ENCODE measurements around the gene EFNB1. TPM values are rescaled to one million over a fixed set of nuclear protein-coding genes. Genes with fewer than 3 reads are reported as not detected.
"Not testable (repeated sequence)": the region's sequence is repeated elsewhere in the genome, so short reads cannot be mapped to it uniquely, and the experiment has no call there.

Gene EFNB1
- total RNA-seq, 2 donors from 2014 or later = 19.9 to 40.1 TPM

- intact Hi-C loops (cut with DNase I) = no loop called here
- Histone ChIP-seq H3K36me3 (no peaks in the 10 kb centered on the region), H3K4me1 (replicated peaks) (no peaks in the 10 kb centered on the region), H3K27me3 (replicated peaks; ENCODE audit: insufficient read depth) (no peaks in the 10 kb centered on the region), H3K27ac (no peak overlapping the region), H3K9me3 (no peaks in the 10 kb centered on the region), H3K4me3 (no peak overlapping the region)
- WGBS = 48% methylated on average over 4 of the region's 4 CpGs
- no peak for TF ChIP-seq POLR2AphosphoS5 (IDR thresholded peaks at IDR 0.05)
- TF ChIP-seq POLR2A (IDR thresholded peaks at IDR 0.05) = no peak
- no peak for TF ChIP-seq CTCF (IDR thresholded peaks at IDR 0.05)
- DNase-seq (ENCODE audit: low spot score) = no peak
These were observed 34.4 kb upstream of the EFNB1 start for GRCh38 chrX:68794461-68794860.

- DNase-seq (ENCODE audit: low spot score) = no peak
- 87% methylated on average over 3 of the region's 3 CpGs for WGBS
- no peaks in the 10 kb centered on the region for H3K4me1 ChIP-seq (replicated peaks)
These were observed 33.1 kb upstream of the EFNB1 start for GRCh38 chrX:68795741-68796140.

GRCh38 chrX:68798400-68798799, 30.4 kb upstream of the EFNB1 start:
- intact Hi-C loops (cut with DNase I); H3K4me3 ChIP-seq; H3K27ac ChIP-seq; H3K27me3 ChIP-seq (replicated peaks; ENCODE audit: insufficient read depth); DNase-seq (ENCODE audit: low spot score); H3K4me1 ChIP-seq (replicated peaks); H3K36me3 ChIP-seq; H3K9me3 ChIP-seq: not testable (repeated sequence)

More at GRCh38 chrX:68795741-68796140, 33.1 kb upstream of the EFNB1 start:
- TF ChIP-seq POLR2A (IDR thresholded peaks at IDR 0.05) (no peak), POLR2AphosphoS5 (IDR thresholded peaks at IDR 0.05) (no peak), CTCF (IDR thresholded peaks at IDR 0.05) (no peak)
- intact Hi-C loops (cut with DNase I) = no loop called here
- Histone ChIP-seq H3K9me3 (no peaks in the 10 kb centered on the region), H3K4me3 (no peak overlapping the region), H3K36me3 (no peaks in the 10 kb centered on the region), H3K27me3 (replicated peaks; ENCODE audit: insufficient read depth) (no peaks in the 10 kb centered on the region), H3K27ac (no peak overlapping the region)

GRCh38 chrX:68801737-68802290, 27.0 kb upstream of the EFNB1 start:
- H3K36me3 ChIP-seq = no peaks in the 10 kb centered on the region

GRCh38 chrX:68807818-68808217, 21.0 kb upstream of the EFNB1 start:
- Histone ChIP-seq H3K27ac (no peak overlapping the region), H3K27me3 (replicated peaks; ENCODE audit: insufficient read depth) (no peaks in the 10 kb centered on the region), H3K4me1 (replicated peaks) (no peaks in the 10 kb centered on the region), H3K9me3 (no peaks in the 10 kb centered on the region), H3K36me3 (no peaks in the 10 kb centered on the region), H3K4me3 (no peak overlapping the region)
- DNase-seq (ENCODE audit: low spot score) = no peak
- 19% methylated on average over 3 of the region's 3 CpGs for WGBS
- intact Hi-C loops (cut with DNase I) = loop anchor here (2.0 to 5.0 kb wide), 3 partner anchors 56 to 296 kb away; no protein-coding TSS in a partner anchor
- no peak for TF ChIP-seq POLR2A (IDR thresholded peaks at IDR 0.05)
- TF ChIP-seq POLR2AphosphoS5 (IDR thresholded peaks at IDR 0.05) = no peak
- peak in 2 of 4 experiments; percentile 13 to 48 for TF ChIP-seq CTCF (IDR thresholded peaks at IDR 0.05)

More at GRCh38 chrX:68801737-68802290, 27.0 kb upstream of the EFNB1 start:
- DNase-seq (ENCODE audit: low spot score) = no peak
- Histone ChIP-seq H3K4me3 (no peak overlapping the region), H3K9me3 (no peaks in the 10 kb centered on the region), H3K27ac (no peak overlapping the region), H3K4me1 (replicated peaks) (no peaks in the 10 kb centered on the region), H3K27me3 (replicated peaks; ENCODE audit: insufficient read depth) (no peaks in the 10 kb centered on the region)
- 81% methylated on average over 4 of the region's 4 CpGs for WGBS
- intact Hi-C loops (cut with DNase I) = no loop called here
- TF ChIP-seq CTCF (IDR thresholded peaks at IDR 0.05) (no peak), POLR2A (IDR thresholded peaks at IDR 0.05) (no peak), POLR2AphosphoS5 (IDR thresholded peaks at IDR 0.05) (no peak)
